Endothelial cell of hepatic sinusoid (primary cell): ENCODE measurements around the gene HSFY1.
"Not testable (repeated sequence)": the region's sequence is repeated elsewhere in the genome, so short reads cannot be mapped to it uniquely, and the experiment has no call there.

Source experiments
- in situ Hi-C: cut with HindIII; loops from 2 replicates; pipeline ENCODE4 v1.10.0; 2017; ENCODE audit warnings: low sequenced_read_pairs

The HSFY1 gene, protein sequence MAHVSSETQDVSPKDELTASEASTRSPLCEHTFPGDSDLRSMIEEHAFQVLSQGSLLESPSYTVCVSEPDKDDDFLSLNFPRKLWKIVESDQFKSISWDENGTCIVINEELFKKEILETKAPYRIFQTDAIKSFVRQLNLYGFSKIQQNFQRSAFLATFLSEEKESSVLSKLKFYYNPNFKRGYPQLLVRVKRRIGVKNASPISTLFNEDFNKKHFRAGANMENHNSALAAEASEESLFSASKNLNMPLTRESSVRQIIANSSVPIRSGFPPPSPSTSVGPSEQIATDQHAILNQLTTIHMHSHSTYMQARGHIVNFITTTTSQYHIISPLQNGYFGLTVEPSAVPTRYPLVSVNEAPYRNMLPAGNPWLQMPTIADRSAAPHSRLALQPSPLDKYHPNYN

GRCh38 chrY:18546420-18546819, at the start of gene HSFY1:
TSS of gene HSFY1 (plus strand) at chrY:18546720. CDS start at chrY:18546788, 68 bp downstream.
- in situ Hi-C loops: not testable (repeated sequence)

GRCh38 chrY:18504266-18504665, 42.3 kb upstream of the HSFY1 start:
- in situ Hi-C loops: not testable (repeated sequence)

GRCh38 chrY:18530995-18531655, 15.4 kb upstream of the HSFY1 start:
- in situ Hi-C loops: not testable (repeated sequence)

GRCh38 chrY:18538952-18539351, 7.6 kb upstream of the HSFY1 start:
- in situ Hi-C loops: not testable (repeated sequence)

DNA sequence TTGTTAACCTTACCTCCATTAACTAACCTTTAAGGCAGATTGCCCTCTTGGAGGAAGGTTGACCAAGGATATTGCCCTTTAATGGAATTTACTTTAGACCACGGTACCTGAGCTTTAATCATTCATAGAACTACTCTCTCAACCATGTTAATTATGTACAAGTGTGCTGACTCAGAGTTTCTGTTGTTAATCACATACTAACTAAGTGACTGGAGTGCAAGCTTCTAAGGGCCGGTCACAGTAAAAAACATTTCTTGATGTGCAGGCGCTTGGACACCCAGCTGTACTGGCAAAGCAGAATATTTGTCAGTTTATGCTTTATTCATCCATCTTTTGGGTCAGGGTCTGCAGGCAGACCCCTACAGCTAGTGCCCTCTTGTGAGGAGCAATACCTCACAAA, 6.6 kb downstream of the HSFY1 start:
- in situ Hi-C loops: not testable (repeated sequence)

GRCh38 chrY:18565915-18566314, 19.4 kb downstream of the HSFY1 start:
- in situ Hi-C loops: not testable (repeated sequence)
